CD14-positive monocyte (primary cell): ENCODE results near the gene CPT1C. TPM values are rescaled to one million over a fixed set of nuclear protein-coding genes. Genes with fewer than 3 reads are reported as not detected.
A peak's percentile ranks its signal among the peaks of the same experiment; 100 is the strongest.

ENCODE experiments used
- DNase-seq, 3 donors: peaks; one replicate each; pipeline ENCODE4 v3.0.0-alpha.2; 2011 to 2022
- H2AFZ ChIP-seq: 2 replicates; pipeline ENCODE4 v1.6.0; 2012; ENCODE audit warnings: mild to moderate bottlenecking, low read depth, low read length, inconsistent platforms; ENCODE audit not compliant: insufficient read depth, poor library complexity, severe bottlenecking
- H3K27ac ChIP-seq, 2 donors: 1 replicate in 1 of 2; 2 replicates in 1 of 2; pipeline ENCODE4 v1.5.1; 2012 to 2013; ENCODE audit warnings: low read length in 2 of 2, control low read depth in 1 of 2, inconsistent platforms in 1 of 2, low read depth in 1 of 2, mild to moderate bottlenecking in 1 of 2
- H3K27me3 ChIP-seq, 2 donors: one replicate each; pipeline versions ENCODE4 v1.6.0 to v1.6.1; 2011 to 2013; ENCODE audit warnings: low read length in 2 of 2; ENCODE audit not compliant: control insufficient read depth in 2 of 2, insufficient read depth in 2 of 2
- H3K36me3 ChIP-seq, 2 donors: replicated peaks in 1 of 2; 1 replicate in 1 of 2; 2 replicates in 1 of 2; pipeline versions ENCODE4 v1.5.1 to v1.6.1; 2012 to 2013; ENCODE audit warnings: low read length in 2 of 2, control low read depth in 1 of 2, inconsistent platforms in 1 of 2, mild to moderate bottlenecking in 1 of 2; ENCODE audit not compliant: insufficient read depth in 2 of 2, control insufficient read depth in 1 of 2
- H3K4me1 ChIP-seq, 2 donors: 1 replicate in 1 of 2; 2 replicates in 1 of 2; pipeline versions ENCODE4 v1.5.1 to v1.6.1; 2012 to 2013; ENCODE audit warnings: low read length in 2 of 2, control low read depth in 1 of 2, inconsistent platforms in 1 of 2, mild to moderate bottlenecking in 1 of 2, moderate library complexity in 1 of 2; ENCODE audit not compliant: insufficient read depth in 2 of 2, control insufficient read depth in 1 of 2
- H3K4me2 ChIP-seq: replicated peaks from 2 replicates; pipeline ENCODE3; 2012; ENCODE audit warnings: low read length, moderate library complexity, mild to moderate bottlenecking; ENCODE audit not compliant: poor library complexity, severe bottlenecking; ENCODE audit errors: extremely low read depth
- H3K4me3 ChIP-seq, 3 experiments: fragments of 200-600 bp in 1 of 3; sonication (generic) in 1 of 3; replicated peaks in 1 of 3; 1 replicate in 2 of 3; 2 replicates in 1 of 3; pipeline ENCODE4 v1.5.1; 2011 to 2013; ENCODE audit warnings: low read length in 3 of 3, mild to moderate bottlenecking in 3 of 3, control low read depth in 2 of 3, low read depth in 2 of 3, inconsistent platforms in 1 of 3, moderate library complexity in 1 of 3
- H3K79me2 ChIP-seq: 2 replicates; pipeline ENCODE4 v1.6.0; 2012; ENCODE audit warnings: mild to moderate bottlenecking, control low read depth, inconsistent platforms, low read length, moderate library complexity; ENCODE audit not compliant: insufficient read depth
- H3K9ac ChIP-seq: 2 replicates; pipeline ENCODE4 v1.6.0; 2017; ENCODE audit warnings: low read length, mild to moderate bottlenecking; ENCODE audit not compliant: insufficient read depth, poor library complexity, severe bottlenecking
- H3K9me3 ChIP-seq, 2 donors: replicated peaks in 1 of 2; 1 replicate in 1 of 2; 2 replicates in 1 of 2; pipeline versions ENCODE4 v1.5.1 to v1.6.1; 2012 to 2013; ENCODE audit warnings: low read length in 2 of 2, control low read depth in 1 of 2; ENCODE audit not compliant: control insufficient read depth in 1 of 2, insufficient read depth in 1 of 2
- H4K20me1 ChIP-seq: 2 replicates; pipeline ENCODE4 v1.6.0; 2012; ENCODE audit warnings: mild to moderate bottlenecking, low read length, control low read depth, moderate library complexity; ENCODE audit not compliant: insufficient read depth
- H3K27ac Mint-ChIP-seq, 7 donors: one replicate each; pipeline ENCODE4 v1.8.0; 2020; ENCODE audit warnings: mild to moderate bottlenecking in 7 of 7, mixed read lengths in 7 of 7, moderate library complexity in 6 of 7, inconsistent platforms in 2 of 7
- H3K27me3 Mint-ChIP-seq, 3 donors: one replicate each; pipeline ENCODE4 v1.8.0; 2021 to 2022; ENCODE audit warnings: low read depth in 3 of 3, mild to moderate bottlenecking in 3 of 3, mixed read lengths in 3 of 3, moderate library complexity in 3 of 3, inconsistent platforms in 1 of 3
- H3K36me3 Mint-ChIP-seq, 2 donors: one replicate each; pipeline ENCODE4 v1.8.0; 2020; ENCODE audit warnings: mixed read lengths in 2 of 2, inconsistent platforms in 1 of 2, mild to moderate bottlenecking in 1 of 2
- H3K4me1 Mint-ChIP-seq: one replicate; pipeline ENCODE4 v1.8.0; 2020; ENCODE audit warnings: mild to moderate bottlenecking, mixed read lengths
- H3K4me3 Mint-ChIP-seq, 2 donors: one replicate each; pipeline ENCODE4 v1.8.0; 2020; ENCODE audit warnings: mild to moderate bottlenecking in 2 of 2, mixed read lengths in 2 of 2, moderate library complexity in 1 of 2
- H3K9me3 Mint-ChIP-seq, 7 donors: one replicate each; pipeline ENCODE4 v1.8.0; 2020 to 2022; ENCODE audit warnings: mixed read lengths in 7 of 7, mild to moderate bottlenecking in 6 of 7, moderate library complexity in 6 of 7, inconsistent platforms in 2 of 7
- whole genome bisulfite sequencing: methylation state at CpG from one replicate; pipeline ENCODE4 v1.1.5; 2013; ENCODE audit warnings: missing lambda C conversion rate; ENCODE audit not compliant: insufficient coverage; 5-methylcytosine and 5-hydroxymethylcytosine counted together
- intact Hi-C, 2 donors: fragments of 100-400 bp; cut with micrococcal nuclease; formaldehyde crosslinking; loops; one replicate each; pipeline versions ENCODE4 v1.15.0 to v1.15.1; 2023
- polyA plus RNA-seq, 3 donors: library from polyadenylated mRNA; depleted of rRNA in 1 of 3; unstranded in 2 of 3; stranded (reverse) in 1 of 3; fragments of 300-500 nt in 2 of 3; fragments of >200 nt in 1 of 3; fragmentation: Illumina TruSeq in 2 of 3; gene quantifications; 1 replicate in 2 of 3; 2 replicates in 1 of 3; pipeline ENCODE4 v1.2.3, GENCODE V29; 2012 to 2021
- TF ChIP-seq, protein P1 (sequence below): fragments of 200-600 bp; IDR thresholded peaks from one replicate; pipeline ENCODE4 v1.8.0; 2022; ENCODE audit warnings: antibody characterized with exemption, mild to moderate bottlenecking

Gene CPT1C
- polyA plus RNA-seq, 3 donors = not detected

DNA sequence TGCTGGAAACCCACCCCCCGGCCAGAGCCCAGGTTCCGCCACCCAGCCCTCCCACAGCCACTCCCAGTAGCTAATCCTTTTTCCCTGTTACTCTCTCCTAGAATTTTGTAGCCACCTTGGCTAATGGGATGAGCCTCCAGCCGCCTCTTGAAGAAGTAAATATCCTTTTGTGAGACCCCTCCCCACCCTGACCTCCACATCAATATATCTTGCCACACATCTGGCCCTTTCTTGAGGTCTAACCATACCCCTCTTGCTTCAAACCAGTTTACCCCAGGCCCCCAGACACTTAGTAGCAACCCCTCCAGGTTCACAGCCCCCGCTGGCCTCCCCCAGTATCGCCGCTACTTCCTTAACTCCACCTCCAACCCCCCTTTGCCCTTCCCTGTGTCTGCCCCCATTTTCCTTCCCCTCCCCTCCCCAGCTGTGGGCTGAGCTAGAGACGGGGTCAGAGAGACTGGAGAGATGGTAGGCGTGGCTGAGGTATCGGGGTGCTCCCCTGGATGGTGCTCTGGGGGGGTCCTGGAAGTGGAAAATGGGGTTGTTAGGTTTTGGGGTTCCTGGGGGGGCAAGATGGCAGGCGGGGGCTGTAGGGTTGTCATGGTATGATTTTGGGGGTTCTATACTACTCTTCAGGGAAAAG is 11.0 kb upstream of the CPT1C start:
- no peak overlapping the region for H2AFZ ChIP-seq
- TF ChIP-seq, protein P1, sequence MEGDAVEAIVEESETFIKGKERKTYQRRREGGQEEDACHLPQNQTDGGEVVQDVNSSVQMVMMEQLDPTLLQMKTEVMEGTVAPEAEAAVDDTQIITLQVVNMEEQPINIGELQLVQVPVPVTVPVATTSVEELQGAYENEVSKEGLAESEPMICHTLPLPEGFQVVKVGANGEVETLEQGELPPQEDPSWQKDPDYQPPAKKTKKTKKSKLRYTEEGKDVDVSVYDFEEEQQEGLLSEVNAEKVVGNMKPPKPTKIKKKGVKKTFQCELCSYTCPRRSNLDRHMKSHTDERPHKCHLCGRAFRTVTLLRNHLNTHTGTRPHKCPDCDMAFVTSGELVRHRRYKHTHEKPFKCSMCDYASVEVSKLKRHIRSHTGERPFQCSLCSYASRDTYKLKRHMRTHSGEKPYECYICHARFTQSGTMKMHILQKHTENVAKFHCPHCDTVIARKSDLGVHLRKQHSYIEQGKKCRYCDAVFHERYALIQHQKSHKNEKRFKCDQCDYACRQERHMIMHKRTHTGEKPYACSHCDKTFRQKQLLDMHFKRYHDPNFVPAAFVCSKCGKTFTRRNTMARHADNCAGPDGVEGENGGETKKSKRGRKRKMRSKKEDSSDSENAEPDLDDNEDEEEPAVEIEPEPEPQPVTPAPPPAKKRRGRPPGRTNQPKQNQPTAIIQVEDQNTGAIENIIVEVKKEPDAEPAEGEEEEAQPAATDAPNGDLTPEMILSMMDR = no peak
- intact Hi-C loops = loop anchor here (5.0 to 10.0 kb wide), 6 partner anchors 38 to 208 kb away; partner anchors contain the start of genes PRR12 (in 2 of the 2), RPS11 (in 2 of the 2), AKT1S1 (in 1 of the 2) and FLT3LG (in 1 of the 2)
- peak overlapping the region; percentile 75 for H3K4me2 ChIP-seq
- H3K27ac ChIP-seq = peak overlapping the region in 1 of 2 donors; percentile 45
- peaks cover 27 to 38% of the 10 kb centered on the region in 2 donors for H3K36me3 Mint-ChIP-seq
- no peak for DNase-seq
- H3K27ac Mint-ChIP-seq = peak overlapping the region in 2 of 7 donors; percentile 27 to 84
- peaks cover 18% of the 10 kb centered on the region for H3K4me1 Mint-ChIP-seq
- peaks cover 25% of the 10 kb centered on the region for H4K20me1 ChIP-seq
- no peak overlapping the region for H3K4me3 Mint-ChIP-seq
- H3K27me3 Mint-ChIP-seq = peaks cover 0 to 7% (median 0%) of the 10 kb centered on the region in 3 donors
- H3K4me3 ChIP-seq = peak overlapping the region in 1 of 3 experiments; percentile 68
- H3K27me3 ChIP-seq = no peaks in the 10 kb centered on the region
- H3K9ac ChIP-seq = no peak overlapping the region
- peaks cover 24 to 38% of the 10 kb centered on the region in 2 donors for H3K4me1 ChIP-seq
- H3K36me3 ChIP-seq = peaks cover 20 to 31% of the 10 kb centered on the region in 2 donors
- peaks cover 0 to 2% (median 0%) of the 10 kb centered on the region in 7 donors for H3K9me3 Mint-ChIP-seq
- H3K9me3 ChIP-seq = no peaks in the 10 kb centered on the region
- 94% methylated on average over 3 of the region's 10 CpGs for WGBS
- H3K79me2 ChIP-seq = peaks cover 37% of the 10 kb centered on the region

DNA sequence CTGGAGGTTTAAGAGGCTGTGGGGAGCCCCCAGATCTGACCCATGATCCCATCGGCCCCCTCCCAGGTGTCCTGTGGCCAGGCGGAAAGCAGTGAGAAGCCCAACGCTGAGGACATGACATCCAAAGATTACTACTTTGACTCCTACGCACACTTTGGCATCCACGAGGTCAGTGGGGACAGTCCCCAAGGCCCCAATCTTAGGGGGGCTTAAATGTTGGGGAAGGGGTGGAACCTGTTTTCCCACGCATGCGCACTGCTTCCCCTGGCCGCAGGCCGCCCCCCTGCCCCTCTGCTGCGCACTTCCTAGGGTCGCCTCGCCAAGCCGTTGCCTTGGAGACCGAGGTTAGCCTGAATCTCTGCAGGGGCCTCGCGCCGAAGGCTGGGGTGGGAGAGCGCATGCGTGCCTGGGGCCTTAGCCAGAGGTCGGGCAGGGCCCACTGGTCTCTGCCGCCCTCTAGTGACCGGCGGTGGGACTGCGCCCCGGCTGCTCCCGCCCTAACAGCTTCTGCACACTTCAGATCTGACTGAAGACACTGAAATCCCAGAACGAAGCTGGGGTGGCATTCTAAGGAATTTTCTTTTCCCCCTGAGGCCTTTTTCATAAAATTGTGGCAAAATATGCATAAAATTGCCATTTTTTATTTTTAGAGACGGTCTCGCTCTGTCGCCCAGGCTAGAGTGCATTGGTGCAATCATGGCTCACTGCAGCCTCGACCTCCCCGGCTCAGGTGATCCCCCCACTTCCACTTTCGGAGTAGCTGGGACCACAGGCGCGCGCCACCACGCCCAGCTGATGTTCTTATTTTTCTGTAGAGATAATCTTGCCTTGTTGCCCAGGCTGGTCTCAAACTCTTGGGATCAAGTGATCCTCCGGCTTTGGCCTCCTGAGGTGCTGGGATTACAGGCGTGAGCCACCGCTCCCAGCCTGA is 10.2 kb upstream of the CPT1C start:
- H3K4me1 Mint-ChIP-seq = peaks cover 18% of the 10 kb centered on the region
- no peaks in the 10 kb centered on the region for H3K27me3 ChIP-seq
- peaks cover 35 to 46% of the 10 kb centered on the region in 2 donors for H3K36me3 Mint-ChIP-seq
- H3K79me2 ChIP-seq = peaks cover 37% of the 10 kb centered on the region
- peak overlapping the region in 1 of 2 donors; percentile 45 for H3K27ac ChIP-seq
- H3K27me3 Mint-ChIP-seq = peaks cover 0 to 7% (median 0%) of the 10 kb centered on the region in 3 donors
- TF ChIP-seq, protein P1 = peak; percentile 97
- H3K9ac ChIP-seq = no peak overlapping the region
- peaks cover 23 to 37% of the 10 kb centered on the region in 2 donors for H3K4me1 ChIP-seq
- H3K9me3 Mint-ChIP-seq = peaks cover 0 to 2% (median 0%) of the 10 kb centered on the region in 7 donors
- peak overlapping the region; percentile 75 for H3K4me2 ChIP-seq
- peak overlapping the region; percentile 73 for H2AFZ ChIP-seq
- peaks cover 25% of the 10 kb centered on the region for H4K20me1 ChIP-seq
- no peaks in the 10 kb centered on the region for H3K9me3 ChIP-seq
- peak overlapping the region in 3 of 7 donors; percentile 27 to 84 (median 73) for H3K27ac Mint-ChIP-seq
- peaks cover 26 to 39% of the 10 kb centered on the region in 2 donors for H3K36me3 ChIP-seq
- intact Hi-C loops = no loop called here
- WGBS = 40% methylated on average over 34 of the region's 40 CpGs
- H3K4me3 Mint-ChIP-seq = no peak overlapping the region
- H3K4me3 ChIP-seq = peak overlapping the region in 2 of 3 experiments; percentile 8 to 68
- DNase-seq = peak; percentile 85 to 92 (median 86)
